ENCODE data around the gene OTOP2.

Gene OTOP2

GRCh38 chr17:74924250-74924948 lies at the start of gene OTOP2:
Gene OTOP2 (plus strand): TSS chr17:74924273. CDS start chr17:74924633, 360 bp downstream.
- in situ Hi-C loops (cut with HindIII; ENCODE audit: low pct_ligation_motif_present, low pct_unique_long_range_greater_than_20kb, low sequenced_read_pairs) = no loop called here
- no peak for DNase-seq

GRCh38 chr17:74874615-74875037 lies 49.4 kb upstream of the OTOP2 start:
- in situ Hi-C loops (cut with HindIII; ENCODE audit: low pct_ligation_motif_present, low pct_unique_long_range_greater_than_20kb, low sequenced_read_pairs) = no loop called here

GRCh38 chr17:74875155-74875976 lies 48.7 kb upstream of the OTOP2 start:
- DNase-seq = no peak
- in situ Hi-C loops (cut with HindIII; ENCODE audit: low pct_ligation_motif_present, low pct_unique_long_range_greater_than_20kb, low sequenced_read_pairs) = no loop called here

More at GRCh38 chr17:74874615-74875037, 49.4 kb upstream of the OTOP2 start:
- no peak for DNase-seq

GRCh38 chr17:74875977-74876593 lies 48.0 kb upstream of the OTOP2 start:
- no peak for DNase-seq
- in situ Hi-C loops (cut with HindIII; ENCODE audit: low pct_ligation_motif_present, low pct_unique_long_range_greater_than_20kb, low sequenced_read_pairs) = no loop called here

GRCh38 chr17:74877592-74878548 lies 46.2 kb upstream of the OTOP2 start:
- in situ Hi-C loops (cut with HindIII; ENCODE audit: low pct_ligation_motif_present, low pct_unique_long_range_greater_than_20kb, low sequenced_read_pairs) = no loop called here
- no peak for DNase-seq

GRCh38 chr17:74878658-74879057 lies 45.4 kb upstream of the OTOP2 start:
- in situ Hi-C loops (cut with HindIII; ENCODE audit: low pct_ligation_motif_present, low pct_unique_long_range_greater_than_20kb, low sequenced_read_pairs) = no loop called here
- no peak for DNase-seq

GRCh38 chr17:74879308-74879707 lies 44.8 kb upstream of the OTOP2 start:
- DNase-seq = no peak
- in situ Hi-C loops (cut with HindIII; ENCODE audit: low pct_ligation_motif_present, low pct_unique_long_range_greater_than_20kb, low sequenced_read_pairs) = no loop called here

- in situ Hi-C loops (cut with HindIII; ENCODE audit: low pct_ligation_motif_present, low pct_unique_long_range_greater_than_20kb, low sequenced_read_pairs) = no loop called here
- DNase-seq = no peak
Observed at GRCh38 chr17:74881073-74881472, 43.0 kb upstream of the OTOP2 start.

GRCh38 chr17:74882517-74883240 lies 41.4 kb upstream of the OTOP2 start:
- no peak for DNase-seq
- in situ Hi-C loops (cut with HindIII; ENCODE audit: low pct_ligation_motif_present, low pct_unique_long_range_greater_than_20kb, low sequenced_read_pairs) = no loop called here

- in situ Hi-C loops (cut with HindIII; ENCODE audit: low pct_ligation_motif_present, low pct_unique_long_range_greater_than_20kb, low sequenced_read_pairs) = no loop called here
Observed at GRCh38 chr17:74883241-74883745, 40.8 kb upstream of the OTOP2 start.

GRCh38 chr17:74888469-74888868 lies 35.6 kb upstream of the OTOP2 start:
- DNase-seq = no peak

More at GRCh38 chr17:74883241-74883745, 40.8 kb upstream of the OTOP2 start:
- no peak for DNase-seq

GRCh38 chr17:74890554-74890953 lies 33.5 kb upstream of the OTOP2 start:
- in situ Hi-C loops (cut with HindIII; ENCODE audit: low pct_ligation_motif_present, low pct_unique_long_range_greater_than_20kb, low sequenced_read_pairs) = no loop called here
- DNase-seq = no peak

More at GRCh38 chr17:74888469-74888868, 35.6 kb upstream of the OTOP2 start:
- in situ Hi-C loops (cut with HindIII; ENCODE audit: low pct_ligation_motif_present, low pct_unique_long_range_greater_than_20kb, low sequenced_read_pairs) = no loop called here

- no peak for DNase-seq
- in situ Hi-C loops (cut with HindIII; ENCODE audit: low pct_ligation_motif_present, low pct_unique_long_range_greater_than_20kb, low sequenced_read_pairs) = no loop called here
Observed at GRCh38 chr17:74892013-74892841, 31.8 kb upstream of the OTOP2 start.

- no peak for DNase-seq
Observed at GRCh38 chr17:74892974-74893911, 30.8 kb upstream of the OTOP2 start, which contains the start of gene FADS6. Gene FADS6 (minus strand): TSS chr17:74893633. CDS start chr17:74893595, 38 bp downstream.

GRCh38 chr17:74893936-74894671 lies 30.0 kb upstream of the OTOP2 start:
- in situ Hi-C loops (cut with HindIII; ENCODE audit: low pct_ligation_motif_present, low pct_unique_long_range_greater_than_20kb, low sequenced_read_pairs) = no loop called here
- no peak for DNase-seq

More at GRCh38 chr17:74892974-74893911, 30.8 kb upstream of the OTOP2 start, which contains the start of gene FADS6:
- in situ Hi-C loops (cut with HindIII; ENCODE audit: low pct_ligation_motif_present, low pct_unique_long_range_greater_than_20kb, low sequenced_read_pairs) = no loop called here

Measured in ACHN (cell line).